ENCODE measurements around the gene ERMARD. TPM values are rescaled to one million over a fixed set of nuclear protein-coding genes. Genes with fewer than 3 reads are reported as not detected.

The ERMARD gene
- total RNA-seq, 1 experiment from 2014 or later, result 19.6 TPM

- Histone ChIP-seq H3K36me3 (ENCODE audit: insufficient read depth, low read length, poor library complexity, severe bottlenecking) (no peaks in the 10 kb centered on the region), H3K27me3 (replicated peaks; ENCODE audit: insufficient read depth, low read depth, low read length, poor library complexity) (no peaks in the 10 kb centered on the region), H3K27ac (ENCODE audit: low read depth, low read length, poor library complexity, severe bottlenecking) (no peak overlapping the region), H3K4me1 (ENCODE audit: insufficient read depth, low read length, poor library complexity, severe bottlenecking) (peaks cover 8% of the 10 kb centered on the region), H3K9me3 (ENCODE audit: low read depth, low read length, poor library complexity, severe bottlenecking) (no peaks in the 10 kb centered on the region), H3K4me3 (ENCODE audit: low read depth, low read length, poor library complexity, severe bottlenecking) (no peak overlapping the region)
- intact Hi-C loops (cut with micrococcal nuclease; ENCODE audit: unreplicated experiment), result no loop called here
- ChIA-PET CTCF (no interaction called here), POLR2A (ENCODE audit: low non-redundant PET) (no interaction called here)
- TF ChIP-seq CTCF (conservative IDR thresholded peaks at IDR 0.05; ENCODE audit: low read depth, low read length) (no peak), EZH2 (IDR thresholded peaks at IDR 0.05; ENCODE audit: borderline replicate concordance, low read depth, low read length, poor library complexity, severe bottlenecking) (no peak)
- no TSS peak for BruUV-seq (replicated peaks)
- DNase-seq (ENCODE audit: low spot score), result no peak
Measured at GRCh38 chr6:169785566-169785965, 34.1 kb downstream of the ERMARD start.

- no TSS peak for BruUV-seq (replicated peaks)
- Histone ChIP-seq H3K27me3 (replicated peaks; ENCODE audit: insufficient read depth, low read depth, low read length, poor library complexity) (no peaks in the 10 kb centered on the region), H3K9me3 (ENCODE audit: low read depth, low read length, poor library complexity, severe bottlenecking) (no peaks in the 10 kb centered on the region), H3K27ac (ENCODE audit: low read depth, low read length, poor library complexity, severe bottlenecking) (no peak overlapping the region), H3K36me3 (ENCODE audit: insufficient read depth, low read length, poor library complexity, severe bottlenecking) (no peaks in the 10 kb centered on the region), H3K4me1 (ENCODE audit: insufficient read depth, low read length, poor library complexity, severe bottlenecking) (peaks cover 15% of the 10 kb centered on the region), H3K4me3 (ENCODE audit: low read depth, low read length, poor library complexity, severe bottlenecking) (no peak overlapping the region)
- intact Hi-C loops (cut with micrococcal nuclease; ENCODE audit: unreplicated experiment), result no loop called here
- POLR2A ChIA-PET (ENCODE audit: low non-redundant PET), result no interaction called here
- CTCF ChIA-PET, result no interaction called here
- no peak for DNase-seq (ENCODE audit: low spot score)
- TF ChIP-seq EZH2 (IDR thresholded peaks at IDR 0.05; ENCODE audit: borderline replicate concordance, low read depth, low read length, poor library complexity, severe bottlenecking) (no peak), CTCF (conservative IDR thresholded peaks at IDR 0.05; ENCODE audit: low read depth, low read length) (no peak)
Measured at GRCh38 chr6:169786349-169786748, 34.9 kb downstream of the ERMARD start.

GRCh38 chr6:169787797-169788196 is 36.4 kb downstream of the ERMARD start:
- CTCF ChIA-PET, result no interaction called here

More at GRCh38 chr6:169787797-169788196, 36.4 kb downstream of the ERMARD start:
- H3K27ac ChIP-seq (ENCODE audit: low read depth, low read length, poor library complexity, severe bottlenecking), result no peak overlapping the region
- intact Hi-C loops (cut with micrococcal nuclease; ENCODE audit: unreplicated experiment), result no loop called here
- BruUV-seq (replicated peaks), result no TSS peak
- TF ChIP-seq CTCF (conservative IDR thresholded peaks at IDR 0.05; ENCODE audit: low read depth, low read length), result no peak
- no peak for TF ChIP-seq EZH2 (IDR thresholded peaks at IDR 0.05; ENCODE audit: borderline replicate concordance, low read depth, low read length, poor library complexity, severe bottlenecking)
- no peaks in the 10 kb centered on the region for H3K9me3 ChIP-seq (ENCODE audit: low read depth, low read length, poor library complexity, severe bottlenecking)
- no peak overlapping the region for H3K4me3 ChIP-seq (ENCODE audit: low read depth, low read length, poor library complexity, severe bottlenecking)
- no peaks in the 10 kb centered on the region for H3K27me3 ChIP-seq (replicated peaks; ENCODE audit: insufficient read depth, low read depth, low read length, poor library complexity)
- POLR2A ChIA-PET (ENCODE audit: low non-redundant PET), result no interaction called here
- H3K36me3 ChIP-seq (ENCODE audit: insufficient read depth, low read length, poor library complexity, severe bottlenecking), result no peaks in the 10 kb centered on the region
- no peak for DNase-seq (ENCODE audit: low spot score)
- peaks cover 15% of the 10 kb centered on the region for H3K4me1 ChIP-seq (ENCODE audit: insufficient read depth, low read length, poor library complexity, severe bottlenecking)
